Small intestine (tissue), 7 donors: ENCODE measurements around the gene ABCA4. TPM values are rescaled to one million over a fixed set of nuclear protein-coding genes. Genes with fewer than 3 reads are reported as not detected.

Experiments
- DNase-seq, 2 donors: peaks; one replicate each; pipeline versions ENCODE4 v3.0.0 to v3.0.0-alpha.2; 2013
- FAIRE-seq: peaks from 2 replicates; lab custom pipeline; 2012; peaks lifted over from hg19 to GRCh38; lab: Jason Lieb, UNC
- H3K27ac ChIP-seq, 3 donors: one replicate each; pipeline ENCODE4 v1.5.1; 2013; ENCODE audit warnings: low read length in 2 of 3, mild to moderate bottlenecking in 2 of 3, control low read depth in 1 of 3, inconsistent platforms in 1 of 3, low read depth in 1 of 3, moderate library complexity in 1 of 3
- H3K27me3 ChIP-seq, 3 donors: one replicate each; pipeline ENCODE4 v1.6.1; 2013; ENCODE audit warnings: low read length in 3 of 3, inconsistent platforms in 1 of 3; ENCODE audit not compliant: control insufficient read depth in 3 of 3, insufficient read depth in 3 of 3
- H3K36me3 ChIP-seq, 3 donors: one replicate each; pipeline ENCODE4 v1.6.1; 2013; ENCODE audit warnings: low read length in 3 of 3, inconsistent platforms in 1 of 3, low read depth in 1 of 3, mild to moderate bottlenecking in 1 of 3, moderate library complexity in 1 of 3; ENCODE audit not compliant: control insufficient read depth in 3 of 3, insufficient read depth in 2 of 3
- H3K4me1 ChIP-seq, 3 donors: one replicate each; pipeline ENCODE4 v1.6.1; 2013; ENCODE audit warnings: low read length in 2 of 3, inconsistent platforms in 1 of 3, low read depth in 1 of 3, mild to moderate bottlenecking in 1 of 3, moderate library complexity in 1 of 3; ENCODE audit not compliant: control insufficient read depth in 3 of 3, insufficient read depth in 2 of 3
- H3K4me3 ChIP-seq, 3 donors: one replicate each; pipeline ENCODE4 v1.5.1; 2013; ENCODE audit warnings: low read length in 3 of 3, control low read depth in 1 of 3, inconsistent platforms in 1 of 3, low read depth in 1 of 3, mild to moderate bottlenecking in 1 of 3, moderate library complexity in 1 of 3
- H3K9me3 ChIP-seq, 2 donors: one replicate each; pipeline ENCODE4 v1.6.1; 2013; ENCODE audit warnings: low read depth in 1 of 2, low read length in 1 of 2; ENCODE audit not compliant: control insufficient read depth in 2 of 2, insufficient read depth in 1 of 2
- WGBS, 3 donors: extraction: QIAGEN DNeasy Blood & Tissue Kit; methylation state at CpG; one replicate each; pipeline ENCODE4 v1.1.7; 2013; 5-methylcytosine and 5-hydroxymethylcytosine counted together
- polyA plus RNA-seq, 4 donors: library from polyadenylated mRNA; stranded (reverse) in 3 of 4; unstranded in 1 of 4; fragments of 200-250 nt in 3 of 4; fragments of 120-200 nt in 1 of 4; gene quantifications; one replicate each; pipeline versions ENCODE4 v1.2.1 to v1.2.3, GENCODE V29; 2013
- donor health status: healthy with polysubstance abuse.
- donor health status: control.
- donor health status: control.
- donor health status: Bipolar disorder and iron deficiency.
- donor health status: healthy.

Gene ABCA4
- polyA plus RNA-seq, 4 donors = 2.4 to 4.3 (median 3.8) TPM

DNA sequence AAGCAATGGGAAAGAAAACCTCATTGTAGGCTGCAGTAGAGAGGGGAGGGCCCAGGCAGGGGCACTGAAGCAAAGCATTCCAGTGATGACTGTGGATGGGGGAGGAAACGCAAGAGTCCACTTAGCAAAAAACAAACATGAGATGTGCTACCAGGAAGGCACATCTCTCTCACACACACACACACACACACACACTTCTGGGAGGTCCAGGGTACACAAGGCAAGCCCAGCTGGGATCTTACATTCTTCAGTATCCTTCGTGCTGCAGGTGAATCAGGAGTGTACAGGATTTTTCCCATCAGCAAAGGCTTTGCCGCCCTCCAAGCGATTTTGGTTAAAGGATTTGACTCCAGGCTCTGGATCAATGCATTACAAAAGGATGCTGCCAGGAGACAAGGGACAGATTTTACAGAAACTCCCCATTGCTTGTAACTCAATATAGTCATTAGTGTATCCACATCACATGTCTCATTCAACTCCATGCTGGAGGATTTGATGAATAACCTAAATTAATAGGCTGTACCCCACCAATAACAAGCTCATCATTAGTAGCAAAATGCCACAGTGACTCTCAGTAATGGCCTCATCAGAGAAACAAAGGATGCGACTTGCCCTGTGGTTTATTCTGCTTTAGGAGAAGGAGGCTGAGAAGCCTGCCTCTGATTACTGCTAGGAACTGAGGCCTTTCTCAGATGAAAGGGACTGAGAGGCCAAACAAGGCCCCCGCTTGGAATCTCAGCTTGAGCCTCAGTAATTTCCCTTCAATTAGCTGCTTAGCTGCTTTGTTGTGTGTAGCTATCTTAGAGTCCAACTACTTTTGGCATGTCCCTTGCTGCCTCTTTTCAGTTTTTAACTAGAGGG, 41.6 kb downstream of the ABCA4 start:
- H3K27ac ChIP-seq = no peak overlapping the region
- FAIRE-seq (no peak), DNase-seq (no peak)
- H3K4me3 ChIP-seq = no peak overlapping the region
- no peaks in the 10 kb centered on the region for H3K36me3 ChIP-seq
- H3K4me1 ChIP-seq = no peaks in the 10 kb centered on the region
- peaks cover 0 to 4% (median 0%) of the 10 kb centered on the region in 3 donors for H3K27me3 ChIP-seq
- WGBS, 3 donors = 83 to 86% (median 85%) methylated on average over 6 of the region's 6 CpGs
- no peaks in the 10 kb centered on the region for H3K9me3 ChIP-seq

GRCh38 chr1:94072840-94073522, 48.0 kb downstream of the ABCA4 start:
- no peaks in the 10 kb centered on the region for H3K36me3 ChIP-seq
- DNase-seq (no peak), FAIRE-seq (no peak)
- 64 to 91% (median 69%) methylated on average over 7 of the region's 7 CpGs for WGBS, 3 donors
- peaks cover 0 to 22% (median 2%) of the 10 kb centered on the region in 3 donors for H3K4me1 ChIP-seq
- no peak overlapping the region for H3K4me3 ChIP-seq
- no peak overlapping the region for H3K27ac ChIP-seq
- H3K27me3 ChIP-seq = no peaks in the 10 kb centered on the region
- H3K9me3 ChIP-seq = no peaks in the 10 kb centered on the region

- Histone ChIP-seq H3K4me1 (peaks cover 0 to 24% (median 2%) of the 10 kb centered on the region in 3 donors), H3K27ac (no peak overlapping the region), H3K9me3 (no peaks in the 10 kb centered on the region), H3K36me3 (no peaks in the 10 kb centered on the region), H3K4me3 (no peak overlapping the region), H3K27me3 (no peaks in the 10 kb centered on the region)
- WGBS, 3 donors = 62 to 75% (median 65%) methylated on average over 2 of the region's 2 CpGs
- FAIRE-seq = no peak
- no peak for DNase-seq
Observed at GRCh38 chr1:94071976-94072375, 49.0 kb downstream of the ABCA4 start.

GRCh38 chr1:94071391-94071790, 49.6 kb downstream of the ABCA4 start:
- Histone ChIP-seq H3K9me3 (no peaks in the 10 kb centered on the region), H3K27me3 (no peaks in the 10 kb centered on the region), H3K27ac (no peak overlapping the region), H3K4me1 (peaks cover 0 to 24% (median 2%) of the 10 kb centered on the region in 3 donors), H3K4me3 (no peak overlapping the region), H3K36me3 (no peaks in the 10 kb centered on the region)
- no peak for DNase-seq
- no peak for FAIRE-seq
- WGBS, 3 donors = 43 to 45% (median 45%) methylated on average over 1 of the region's 1 CpG

DNA sequence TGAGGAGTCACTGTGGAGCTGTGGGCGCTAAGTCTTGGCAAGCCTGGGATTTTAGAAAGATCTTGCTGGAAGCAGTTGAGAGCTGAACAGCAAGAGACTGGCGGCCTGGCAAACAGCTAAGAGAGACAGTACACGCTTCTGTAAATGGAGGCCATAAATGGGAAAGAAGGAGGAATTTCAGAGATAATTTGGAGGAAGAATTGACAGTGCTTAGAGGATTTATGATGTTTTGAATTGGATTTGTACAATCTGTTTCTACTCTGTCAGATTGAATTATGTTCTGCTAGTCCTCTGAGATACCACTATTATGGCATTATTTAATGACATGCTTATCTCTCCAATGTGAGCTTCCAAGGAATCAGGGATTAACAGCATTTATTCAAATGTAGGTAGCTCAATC, 50.1 kb downstream of the ABCA4 start:
- FAIRE-seq = no peak
- H3K4me1 ChIP-seq = peaks cover 0 to 24% (median 2%) of the 10 kb centered on the region in 3 donors
- no peaks in the 10 kb centered on the region for H3K36me3 ChIP-seq
- no peak overlapping the region for H3K27ac ChIP-seq
- no peaks in the 10 kb centered on the region for H3K9me3 ChIP-seq
- 92 to 96% (median 95%) methylated on average over 3 of the region's 3 CpGs for WGBS, 3 donors
- no peaks in the 10 kb centered on the region for H3K27me3 ChIP-seq
- no peak for DNase-seq
- no peak overlapping the region for H3K4me3 ChIP-seq

DNA sequence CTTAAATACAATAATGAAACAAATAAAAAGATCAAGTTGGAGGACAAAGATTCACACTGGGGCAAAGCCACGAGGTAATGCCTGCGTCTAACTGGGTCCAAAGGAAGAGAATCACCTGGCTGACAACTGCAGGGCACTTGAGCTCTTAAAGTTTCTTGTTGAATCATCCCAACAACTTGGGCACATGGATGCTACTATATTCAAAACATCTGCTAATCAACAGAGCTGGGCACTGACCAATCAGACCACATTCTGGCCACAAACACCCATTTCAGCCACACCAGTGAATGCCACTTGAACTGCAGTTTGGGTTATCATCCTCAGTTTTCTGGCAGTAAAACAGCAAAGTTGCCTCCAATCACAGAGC, 51.0 kb downstream of the ABCA4 start:
- Histone ChIP-seq H3K27ac (peak overlapping the region in 2 of 3 donors; percentile 17 to 60), H3K4me3 (no peak overlapping the region)

DNA sequence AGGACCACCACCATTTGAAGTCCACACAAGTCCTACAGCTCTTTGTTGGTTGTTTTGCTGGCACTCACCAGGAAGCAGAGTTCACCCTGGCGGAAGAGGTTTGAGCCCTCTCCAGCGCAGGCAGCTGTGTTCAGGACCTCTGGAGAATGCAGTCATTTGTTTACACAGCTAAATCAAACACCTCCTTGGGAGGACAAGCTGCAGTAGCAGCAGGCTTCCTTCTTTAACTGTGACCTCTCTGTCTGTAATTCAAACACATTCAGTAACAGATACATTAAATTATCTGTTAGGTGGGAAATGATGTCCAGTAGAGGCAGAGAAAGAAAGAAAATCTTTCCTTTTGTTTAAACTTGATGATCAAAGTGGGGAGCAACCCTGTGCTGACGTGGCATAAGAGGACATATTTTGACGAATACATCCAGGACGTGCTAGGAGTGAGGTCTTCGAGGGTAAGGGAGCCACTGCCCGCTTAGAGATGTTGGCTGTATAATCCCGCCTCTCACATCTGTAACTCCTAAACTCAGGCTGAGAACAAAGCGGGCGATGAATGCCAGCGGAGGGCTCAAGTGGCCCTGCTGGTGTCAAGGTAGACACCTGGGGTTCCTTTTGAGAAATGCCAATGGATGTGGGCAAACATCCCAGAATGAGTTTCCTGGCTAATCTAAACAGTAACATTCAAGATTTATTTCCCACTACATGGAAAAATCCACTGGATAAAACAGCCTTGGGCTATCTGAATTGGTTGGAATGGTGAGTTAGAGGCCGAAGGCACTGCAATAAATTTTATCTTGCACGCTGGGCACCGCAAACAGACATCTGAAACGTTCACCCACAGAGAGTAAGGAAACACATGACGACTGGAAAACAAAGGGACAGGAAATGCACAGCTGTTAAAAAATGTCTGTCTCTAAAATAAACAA, 51.7 kb downstream of the ABCA4 start:
- 38 to 45% (median 42%) methylated on average over 16 of the region's 16 CpGs for WGBS, 3 donors
- Histone ChIP-seq H3K4me3 (no peak overlapping the region), H3K4me1 (peaks cover 0 to 24% (median 2%) of the 10 kb centered on the region in 3 donors), H3K36me3 (no peaks in the 10 kb centered on the region), H3K9me3 (no peaks in the 10 kb centered on the region), H3K27me3 (no peaks in the 10 kb centered on the region), H3K27ac (peak overlapping the region in 2 of 3 donors; percentile 60 to 74)
- FAIRE-seq (no peak), DNase-seq (peak; percentile 53 to 69)

More for the DNA sequence above, 51.0 kb downstream of the ABCA4 start:
- H3K4me1 ChIP-seq = peaks cover 0 to 24% (median 2%) of the 10 kb centered on the region in 3 donors
- no peaks in the 10 kb centered on the region for H3K9me3 ChIP-seq
- no peaks in the 10 kb centered on the region for H3K36me3 ChIP-seq
- H3K27me3 ChIP-seq = no peaks in the 10 kb centered on the region
- FAIRE-seq = no peak
- 43 to 46% (median 45%) methylated on average over 2 of the region's 2 CpGs for WGBS, 3 donors
- DNase-seq = no peak
